IPS-NIHi7 (cell line): ENCODE data around the gene PACS1.
"Not testable (repeated sequence)": the region's sequence is repeated elsewhere in the genome, so short reads cannot be mapped to it uniquely, and the experiment has no call there.

Source experiments
- DNase-seq: peaks from one replicate; pipeline ENCODE4 v3.0.0; 2012; ENCODE audit warnings: mixed read lengths; ENCODE audit errors: extremely low spot score

Gene PACS1

DNA sequence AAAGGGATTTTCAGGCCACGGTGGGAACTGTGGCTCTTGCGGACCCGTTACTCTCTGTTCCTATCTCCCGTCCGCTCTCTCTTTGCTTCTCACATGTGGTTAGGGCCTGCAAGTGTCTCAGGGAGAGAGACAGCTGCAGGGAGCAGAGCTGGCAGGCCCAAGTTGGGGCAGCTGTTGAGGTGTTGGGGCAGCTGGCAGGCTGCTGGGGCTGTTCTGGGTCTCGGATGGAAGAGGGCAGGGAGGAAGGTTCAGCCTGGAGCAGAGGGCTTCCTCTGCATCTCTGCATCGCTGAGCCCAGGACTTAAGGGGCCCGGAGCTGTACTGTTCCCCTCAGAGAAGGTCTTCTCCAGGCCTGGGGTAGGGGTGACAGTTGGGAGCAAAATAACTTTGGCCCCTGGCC, 205.3 kb downstream of the PACS1 start:
- no peak for DNase-seq

DNA sequence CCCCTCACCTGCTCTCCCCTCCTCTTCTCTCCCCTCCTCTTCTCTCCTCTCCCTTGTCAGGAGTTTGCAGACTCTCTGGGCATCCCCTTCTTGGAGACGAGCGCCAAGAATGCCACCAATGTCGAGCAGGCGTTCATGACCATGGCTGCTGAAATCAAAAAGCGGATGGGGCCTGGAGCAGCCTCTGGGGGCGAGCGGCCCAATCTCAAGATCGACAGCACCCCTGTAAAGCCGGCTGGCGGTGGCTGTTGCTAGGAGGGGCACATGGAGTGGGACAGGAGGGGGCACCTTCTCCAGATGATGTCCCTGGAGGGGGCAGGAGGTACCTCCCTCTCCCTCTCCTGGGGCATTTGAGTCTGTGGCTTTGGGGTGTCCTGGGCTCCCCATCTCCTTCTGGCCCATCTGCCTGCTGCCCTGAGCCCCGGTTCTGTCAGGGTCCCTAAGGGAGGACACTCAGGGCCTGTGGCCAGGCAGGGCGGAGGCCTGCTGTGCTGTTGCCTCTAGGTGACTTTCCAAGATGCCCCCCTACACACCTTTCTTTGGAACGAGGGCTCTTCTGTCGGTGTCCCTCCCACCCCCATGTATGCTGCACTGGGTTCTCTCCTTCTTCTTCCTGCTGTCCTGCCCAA, 206.0 kb downstream of the PACS1 start:
- DNase-seq, result no peak

DNA sequence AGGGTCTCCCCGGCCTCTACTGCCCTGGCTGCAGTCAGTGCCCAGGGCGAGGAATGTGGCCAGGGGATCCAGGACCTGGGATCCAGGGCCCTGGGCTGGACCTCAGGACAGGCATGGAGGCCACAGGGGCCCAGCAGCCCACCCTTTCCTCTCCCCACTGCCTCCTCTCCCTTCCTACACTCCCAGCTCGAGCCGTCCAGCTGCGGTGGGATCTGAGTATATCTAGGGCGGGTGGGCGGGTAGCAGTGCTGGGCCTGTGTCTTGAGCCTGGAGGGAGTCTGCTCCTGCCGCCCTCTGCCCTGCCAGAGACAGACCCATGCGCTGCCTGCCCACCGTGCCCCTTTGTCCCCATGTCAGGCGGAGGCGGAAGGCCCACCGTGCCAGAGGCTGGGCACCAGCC, 206.5 kb downstream of the PACS1 start:
- DNase-seq, result not testable (repeated sequence)

DNA sequence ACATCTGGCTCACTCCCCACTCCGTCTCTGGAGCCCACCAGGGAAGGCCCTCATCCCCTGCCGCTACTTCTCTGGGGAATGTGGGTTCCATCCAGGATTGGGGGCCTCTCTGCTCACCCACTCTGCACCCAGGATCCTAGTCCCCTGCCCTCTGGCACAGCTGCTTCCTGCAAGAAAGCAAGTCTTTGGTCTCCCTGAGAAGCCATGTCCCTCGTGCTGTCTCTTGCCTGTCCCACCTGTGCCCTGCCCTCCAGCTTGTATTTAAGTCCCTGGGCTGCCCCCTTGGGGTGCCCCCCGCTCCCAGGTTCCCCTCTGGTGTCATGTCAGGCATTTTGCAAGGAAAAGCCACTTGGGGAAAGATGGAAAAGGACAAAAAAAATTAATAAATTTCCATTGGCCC, 207.0 kb downstream of the PACS1 start:
- not testable (repeated sequence) for DNase-seq

DNA sequence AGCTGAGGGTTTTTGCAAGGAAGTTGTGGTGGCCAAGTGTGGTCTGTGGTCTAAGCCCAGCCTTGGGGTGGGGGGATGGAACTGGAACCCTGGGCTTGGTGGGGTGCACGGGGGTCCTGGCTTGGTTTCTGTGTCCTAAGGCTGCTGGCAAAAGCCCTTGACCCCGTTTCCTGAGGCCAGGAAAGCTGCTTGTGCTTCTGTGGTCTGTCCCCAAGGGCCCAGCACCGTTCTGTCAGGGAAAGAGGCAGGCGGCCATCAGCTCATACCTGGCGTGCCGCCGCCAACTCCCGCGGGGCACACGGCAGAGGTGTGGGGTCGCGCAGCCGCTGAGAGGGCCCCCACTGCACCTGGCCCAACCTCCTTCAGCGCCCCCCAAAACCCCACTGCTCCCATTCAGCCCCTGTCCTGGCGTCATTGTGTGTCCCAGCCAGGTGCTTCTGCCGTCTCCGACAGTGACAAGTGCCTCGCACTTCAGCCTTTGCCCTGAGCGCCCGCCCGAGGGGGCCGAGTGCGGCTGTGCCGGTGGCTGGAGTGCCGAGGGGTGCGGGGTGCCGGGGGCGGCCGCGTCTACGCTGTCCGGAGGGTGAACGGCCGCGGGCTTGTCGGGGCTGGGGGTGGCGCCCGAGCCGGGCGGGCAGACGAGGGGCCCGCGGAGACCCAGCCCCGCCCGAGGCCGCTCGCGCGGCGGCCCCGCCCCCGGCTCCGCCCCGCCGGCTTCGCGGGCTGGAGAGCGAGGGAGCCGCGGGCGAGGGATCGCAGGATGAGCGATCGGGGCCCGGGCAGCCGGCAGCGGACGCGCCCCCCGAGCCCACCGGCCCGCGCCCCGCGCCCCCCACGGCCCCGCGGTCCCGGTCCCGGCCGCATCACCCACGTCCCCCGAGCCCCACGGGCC, 207.6 kb downstream of the PACS1 start, which contains the start of gene CNIH2:
CNIH2 (plus strand) TSS at position 705 of the 892 bp plus-strand sequence. CDS start 282 bp downstream, outside the sequence.
- peak; percentile 77 for DNase-seq

DNA sequence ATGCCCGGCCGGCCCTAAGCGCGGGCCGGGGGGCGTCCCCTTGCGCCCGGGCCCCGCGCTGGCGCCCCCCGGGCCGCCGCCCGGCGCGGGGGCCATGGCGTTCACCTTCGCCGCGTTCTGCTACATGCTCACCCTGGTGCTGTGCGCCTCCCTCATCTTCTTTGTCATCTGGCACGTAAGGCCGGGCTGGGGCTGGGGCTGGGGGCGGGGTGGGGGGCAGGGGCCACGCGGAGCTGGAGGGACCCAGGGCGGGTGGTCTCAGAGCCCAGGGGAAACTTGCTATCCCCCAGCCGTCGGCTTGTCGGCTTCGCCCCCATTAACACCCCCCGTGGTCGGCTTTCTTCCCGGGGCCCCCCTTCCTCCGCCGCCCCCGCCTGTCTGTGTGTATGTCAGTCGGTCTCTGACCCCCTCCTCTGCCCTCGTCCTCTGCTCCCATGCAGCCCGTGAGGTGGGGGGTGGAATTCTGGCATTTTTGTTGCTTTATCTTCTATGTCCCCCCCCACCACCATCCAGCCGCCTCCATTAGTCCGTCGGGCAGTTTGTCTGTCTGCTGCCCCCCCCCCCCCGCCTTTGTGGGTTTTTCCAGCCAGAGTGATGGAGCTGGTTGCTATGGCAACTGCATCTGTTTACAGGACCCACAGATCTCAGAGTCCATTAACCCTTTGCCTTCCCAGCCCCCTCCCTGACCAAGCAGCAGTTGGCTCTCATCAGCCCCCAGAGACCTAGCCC, 208.5 kb downstream of the PACS1 start:
- DNase-seq, result no peak

DNA sequence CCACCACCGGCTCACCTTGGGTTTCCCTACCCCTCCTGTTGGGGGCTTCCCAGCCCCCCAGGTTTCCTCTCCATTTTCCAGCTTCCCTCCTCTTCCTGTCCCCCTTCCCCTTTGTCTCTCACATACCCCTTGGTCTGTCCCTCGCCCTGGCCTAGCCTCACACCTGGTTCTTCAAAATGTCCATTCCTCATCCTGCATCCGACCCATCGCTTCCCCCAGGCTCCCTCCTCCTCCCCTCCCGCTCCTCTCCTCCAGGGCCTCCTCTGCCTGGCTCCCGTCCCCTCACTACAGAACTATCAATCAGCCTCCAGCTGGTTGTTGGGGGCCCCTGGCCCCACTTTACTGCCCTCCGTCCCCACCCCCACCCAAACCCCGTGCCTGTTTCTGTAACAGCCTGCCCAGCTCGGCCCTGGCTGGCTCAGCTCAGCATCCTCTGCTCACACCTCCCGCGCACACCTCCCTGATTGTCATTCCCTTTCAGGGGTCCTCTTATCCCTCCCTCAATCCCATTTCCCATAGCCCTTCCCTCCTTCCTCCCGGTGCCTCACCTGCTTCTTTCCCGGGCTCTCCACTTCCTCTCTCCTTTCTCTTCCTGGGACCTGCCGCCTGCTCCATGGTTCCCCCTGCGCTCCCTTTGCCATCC, 209.1 kb downstream of the PACS1 start:
- no peak for DNase-seq

DNA sequence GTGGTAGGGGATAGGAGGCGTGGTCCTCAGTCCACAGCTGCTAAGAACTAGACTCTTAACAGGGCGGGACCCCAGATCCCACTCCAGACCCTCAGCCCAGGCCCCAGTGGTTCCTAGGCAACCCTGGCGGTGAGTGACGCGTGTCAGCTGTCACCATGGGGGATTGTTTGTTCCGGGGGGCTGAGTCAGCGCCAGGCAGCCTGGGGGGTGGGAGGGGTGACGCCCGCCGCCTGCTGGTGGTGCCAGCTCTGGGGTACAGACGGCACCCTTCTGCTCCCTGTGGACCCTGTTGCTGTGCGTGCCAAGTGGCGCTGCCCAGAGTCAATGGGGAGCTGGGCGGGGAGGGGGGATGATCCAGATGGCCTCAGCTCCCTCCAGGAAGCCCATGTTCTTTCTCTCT, 210.4 kb downstream of the PACS1 start:
- no peak for DNase-seq

DNA sequence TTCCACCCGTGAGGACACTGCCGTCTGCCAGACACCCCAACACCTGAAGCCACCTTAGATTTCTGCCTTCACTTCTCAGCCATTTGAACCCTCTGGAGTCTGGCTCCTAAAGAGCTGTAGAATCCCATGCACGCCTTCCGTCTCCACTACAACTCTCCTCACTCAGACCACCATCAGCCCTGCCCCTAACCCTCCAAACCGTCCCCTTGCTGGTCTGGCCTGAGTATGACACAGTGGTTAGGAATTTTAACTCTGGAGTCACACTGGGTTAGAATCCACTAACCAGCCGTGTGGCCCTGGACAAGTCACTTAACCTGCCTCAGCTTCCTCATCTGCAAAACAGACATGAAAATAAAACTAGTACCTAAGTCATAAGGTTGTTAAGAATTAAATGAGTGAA, 210.9 kb downstream of the PACS1 start:
- DNase-seq, result no peak

DNA sequence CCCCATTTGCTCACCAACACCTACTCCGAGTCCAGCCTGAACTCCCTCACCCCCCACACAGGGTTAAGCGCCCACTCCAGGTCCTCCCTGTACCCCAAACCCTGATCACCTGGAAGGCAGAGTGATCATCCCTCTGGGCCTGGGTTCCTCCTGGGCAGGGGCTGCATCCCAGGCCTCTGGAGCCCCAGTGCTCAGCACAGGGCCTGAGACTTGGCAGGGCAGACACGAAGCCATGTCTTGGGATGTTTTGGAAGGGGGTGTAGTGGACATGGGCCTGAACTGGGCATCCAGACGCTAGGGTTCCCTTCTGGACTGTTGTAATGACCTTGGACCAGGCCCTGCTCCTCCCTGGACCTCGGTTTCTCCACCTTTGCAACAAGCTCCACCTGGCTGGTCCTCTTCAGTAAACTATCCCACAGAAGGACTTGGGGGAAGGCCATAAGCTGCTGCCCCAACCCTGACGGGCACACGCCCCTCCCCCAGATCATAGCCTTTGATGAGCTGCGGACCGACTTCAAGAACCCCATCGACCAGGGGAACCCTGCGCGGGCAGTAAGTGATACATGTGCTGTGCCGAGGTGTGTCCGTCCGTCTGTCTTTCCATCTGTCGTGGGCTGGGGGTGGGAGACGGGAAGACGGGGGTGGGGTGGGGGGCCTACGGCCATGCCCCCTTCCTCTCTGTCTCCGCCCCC, 211.8 kb downstream of the PACS1 start:
- no peak for DNase-seq

DNA sequence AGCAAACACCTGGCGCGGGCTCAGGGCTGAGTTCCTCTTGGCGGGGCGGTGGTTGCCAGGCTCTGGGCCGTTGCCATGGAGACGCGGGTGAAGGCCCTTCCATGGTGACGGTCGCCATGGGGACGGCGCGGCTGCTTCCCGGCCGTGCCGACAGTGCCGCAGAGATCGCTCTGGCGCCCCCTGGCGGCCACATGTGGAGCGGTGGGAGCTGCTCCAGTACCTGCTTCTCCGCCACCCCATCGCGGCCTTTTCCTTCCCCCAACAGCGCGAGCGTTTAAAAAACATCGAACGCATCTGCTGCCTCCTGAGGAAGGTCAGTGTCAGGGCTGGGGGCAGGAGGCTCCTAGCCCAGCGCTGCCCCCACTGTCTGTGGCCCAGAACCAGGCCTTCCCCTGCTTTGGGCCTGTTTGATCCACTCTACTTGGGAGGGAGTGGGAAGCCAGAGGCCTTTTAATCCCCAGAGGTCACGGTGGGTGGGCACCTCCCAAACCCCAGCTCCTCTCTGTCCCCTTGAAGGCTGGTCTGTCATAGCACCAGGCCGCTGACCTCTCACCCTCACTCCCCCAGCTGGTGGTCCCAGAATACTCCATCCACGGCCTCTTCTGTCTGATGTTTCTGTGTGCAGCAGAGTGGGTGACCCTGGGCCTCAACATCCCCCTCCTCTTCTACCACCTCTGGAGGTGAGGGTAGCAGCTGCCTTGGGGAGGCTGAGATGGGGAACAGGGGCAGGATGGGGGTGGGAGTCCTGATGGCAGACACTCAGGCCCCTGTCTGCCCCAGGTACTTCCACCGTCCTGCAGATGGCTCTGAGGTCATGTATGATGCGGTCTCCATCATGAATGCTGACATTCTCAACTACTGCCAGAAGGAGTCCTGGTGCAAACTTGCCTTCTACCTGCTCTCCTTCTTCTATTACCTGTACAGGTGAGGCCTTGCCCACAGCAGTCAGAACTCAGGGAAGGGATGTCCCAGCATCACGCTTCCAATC, 212.7 kb downstream of the PACS1 start:
- peak; percentile 96 for DNase-seq

DNA sequence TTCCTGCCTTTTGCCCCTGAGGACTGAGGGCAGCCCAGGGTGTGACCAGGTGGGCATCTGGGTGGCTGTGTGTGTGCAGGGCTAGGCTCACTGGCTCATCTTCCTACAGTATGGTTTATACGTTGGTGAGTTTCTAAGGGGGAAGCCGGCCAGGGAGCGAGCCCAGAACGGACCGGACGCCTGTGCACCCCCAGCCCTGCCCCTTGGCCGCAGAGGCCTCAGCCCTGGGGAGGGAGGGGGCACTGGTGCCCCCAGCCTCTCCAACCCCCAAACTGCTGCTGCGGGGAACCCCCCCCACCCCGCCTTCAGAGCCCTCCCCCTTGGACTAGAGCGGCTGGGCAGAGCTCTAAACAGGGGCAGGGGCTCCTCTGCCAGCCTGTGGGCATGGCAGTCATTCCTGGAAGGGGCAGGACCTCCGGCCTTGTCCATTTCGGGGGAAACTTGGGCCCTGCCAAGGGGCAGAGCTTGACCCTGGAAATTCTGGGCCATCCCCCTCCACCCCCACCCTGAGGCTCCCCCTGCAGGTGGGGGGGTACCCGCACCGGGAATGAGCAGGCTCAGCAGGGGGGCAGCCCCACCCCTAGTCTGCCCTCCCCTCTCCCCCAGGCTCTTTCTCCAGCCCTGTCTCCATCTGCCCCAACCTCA, 213.5 kb downstream of the PACS1 start:
- no peak for DNase-seq

DNA sequence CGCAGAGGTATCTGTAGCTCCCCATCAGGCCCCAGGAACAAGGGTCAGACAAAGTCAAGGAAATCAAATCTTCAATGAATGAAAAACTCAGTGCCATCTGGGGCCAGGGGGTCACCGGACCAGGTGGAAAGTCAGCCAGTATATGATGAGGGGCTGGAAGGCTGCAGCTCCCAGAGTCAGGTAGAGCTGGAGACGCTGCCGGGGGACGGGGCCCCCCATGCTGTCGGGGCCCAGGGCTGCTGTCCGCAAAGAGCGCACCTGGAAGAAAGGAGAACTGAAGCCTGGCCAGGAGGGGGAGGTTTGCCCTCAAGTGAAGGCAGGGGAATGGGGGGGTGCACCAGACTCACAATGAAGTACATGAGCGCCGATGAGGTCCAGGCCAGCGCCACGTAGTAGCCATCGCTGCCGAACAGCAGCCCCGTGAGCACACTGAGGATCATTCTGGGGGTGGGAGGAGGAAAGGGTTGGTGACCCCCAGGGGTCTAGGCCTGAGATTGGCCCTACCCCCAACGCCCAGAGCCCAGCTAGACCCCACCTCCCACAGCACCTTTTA, 214.5 kb downstream of the PACS1 start:
- DNase-seq, result no peak

DNA sequence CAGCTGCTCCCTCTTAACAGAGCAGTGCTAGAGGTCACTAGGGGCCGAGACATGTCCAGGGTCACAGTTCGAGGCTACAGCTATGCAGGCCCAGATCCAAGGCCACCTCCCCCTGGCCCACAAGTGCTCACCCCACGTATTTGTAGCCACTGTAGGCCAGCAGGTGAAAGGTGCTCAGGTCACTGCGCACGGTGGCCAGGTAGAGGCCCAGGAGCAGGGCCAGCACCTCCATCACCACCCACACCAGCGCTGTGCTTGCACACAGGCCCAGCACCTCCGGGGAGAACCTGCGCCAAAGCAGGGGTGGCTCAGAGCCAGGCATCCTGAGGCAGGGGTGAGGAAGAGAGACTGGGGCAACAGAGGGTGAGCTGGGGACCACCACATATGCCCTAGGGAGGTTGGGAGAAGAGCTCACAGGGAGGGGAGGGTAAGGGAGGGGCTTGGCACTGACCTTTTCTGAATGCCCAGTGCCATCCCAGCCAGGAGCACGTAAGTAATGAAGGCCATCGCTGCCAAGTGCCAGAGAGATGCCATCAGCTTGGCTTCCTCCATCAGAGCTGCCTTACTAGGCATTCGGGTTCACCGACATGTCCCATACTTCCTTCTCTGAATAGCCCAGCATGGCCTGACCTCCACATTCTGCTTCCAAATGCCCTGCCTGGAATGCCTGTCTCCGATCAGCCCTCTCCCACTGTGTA, 215.3 kb downstream of the PACS1 start:
- no peak for DNase-seq

DNA sequence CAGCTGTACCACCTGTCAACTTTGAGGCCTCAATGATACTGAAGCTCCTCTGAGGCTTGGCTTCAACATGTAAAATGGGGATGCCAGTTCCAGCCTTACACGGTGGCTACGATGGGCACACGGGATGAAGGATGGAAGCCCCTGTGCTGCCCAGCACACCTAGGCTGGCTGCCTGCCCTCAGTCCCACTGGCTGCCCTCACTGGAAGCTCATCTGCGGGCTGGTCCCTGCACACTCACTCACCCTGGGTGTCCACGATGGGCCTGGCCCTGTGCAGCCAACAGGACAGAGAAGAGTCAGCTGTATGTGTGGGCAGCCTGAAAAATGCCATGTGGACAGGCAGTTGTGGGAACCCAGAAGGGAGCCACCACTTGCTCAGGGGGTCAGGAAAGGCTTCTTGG, 216.6 kb downstream of the PACS1 start:
- no peak for DNase-seq

DNA sequence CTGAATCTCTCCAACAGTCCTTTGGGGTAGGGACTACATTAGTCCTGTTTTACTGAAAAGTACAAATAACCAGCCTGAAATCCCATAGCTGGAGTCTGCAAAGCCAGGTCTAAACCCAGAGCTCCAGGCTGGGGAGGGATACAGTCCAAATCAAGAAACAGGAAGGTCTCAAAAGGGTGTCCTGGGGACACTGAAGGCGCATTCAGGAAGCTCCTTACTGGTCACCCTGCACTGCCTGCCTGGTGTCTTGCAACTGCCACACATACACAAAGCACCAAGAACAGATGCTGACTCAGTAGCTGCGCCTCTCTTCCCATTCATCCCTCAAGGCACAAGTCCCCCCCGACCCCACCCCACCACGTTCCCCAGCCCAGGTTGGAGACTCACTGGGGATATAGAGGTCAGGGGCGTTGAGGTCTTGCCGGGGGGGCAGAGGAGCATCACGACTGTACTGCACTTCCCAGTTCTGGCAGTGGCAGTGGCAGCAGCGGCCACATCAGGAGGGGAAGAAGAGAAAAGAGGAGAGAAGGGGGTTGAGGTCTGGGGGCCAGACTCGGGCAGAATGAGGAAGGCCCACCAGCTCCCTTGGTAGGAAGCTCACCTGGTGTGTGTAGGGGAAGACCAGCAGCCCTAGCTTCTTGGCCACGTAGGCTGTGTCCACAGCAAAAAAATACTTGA, 217.3 kb downstream of the PACS1 start:
- no peak for DNase-seq

DNA sequence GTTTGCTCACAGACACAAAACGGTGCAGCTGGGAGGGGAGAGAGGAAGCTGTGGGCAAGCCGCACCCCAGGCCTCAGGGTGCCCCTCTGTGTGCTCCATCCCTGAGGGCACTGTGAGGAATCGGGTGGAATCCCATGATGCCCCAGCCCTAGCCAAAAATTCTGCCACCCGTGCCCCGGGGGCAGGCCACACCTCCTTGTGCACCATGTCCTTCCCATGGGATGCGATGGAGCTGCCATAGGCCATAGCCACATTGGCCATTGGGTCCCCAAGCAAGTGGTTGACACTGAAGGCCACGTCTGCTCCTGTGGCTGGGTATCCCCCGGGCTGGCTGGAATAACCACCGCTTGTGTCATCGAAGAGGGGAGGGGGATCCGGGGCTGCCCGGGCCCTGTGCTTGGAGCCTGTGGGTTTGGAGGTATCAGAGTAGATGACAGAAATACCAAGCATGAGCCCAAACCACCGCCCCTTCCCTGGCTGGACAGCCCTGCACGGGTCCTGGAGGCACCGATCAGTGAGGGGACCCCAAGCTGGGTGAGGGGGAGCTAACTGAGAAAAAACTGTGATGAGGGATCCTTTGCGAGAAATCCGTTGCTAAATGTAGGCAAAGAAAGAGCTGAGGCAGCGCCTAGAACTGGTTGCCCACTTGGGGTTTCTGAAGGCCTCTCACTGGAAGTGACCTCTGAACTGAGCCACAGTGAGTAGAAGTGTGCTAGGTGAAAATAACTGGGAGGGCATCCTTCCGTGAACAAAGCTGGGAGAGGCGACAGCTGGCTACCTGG, 218.0 kb downstream of the PACS1 start:
- DNase-seq, result no peak
